Mesenchymal stem cell (in vitro differentiated cells and primary cell): ENCODE measurements around the gene TMEM94. TPM values are rescaled to one million over a fixed set of nuclear protein-coding genes. Genes with fewer than 3 reads are reported as not detected.

ENCODE experiments used
- DNase-seq: peaks from one replicate; pipeline ENCODE4 v3.0.0-alpha.2; 2013
- H2AFZ ChIP-seq: one replicate; pipeline ENCODE4 v1.6.1; 2013; ENCODE audit warnings: low read depth, mild to moderate bottlenecking, control low read depth, inconsistent platforms, low read length, moderate library complexity
- H2AK5ac ChIP-seq: 2 replicates; pipeline ENCODE4 v1.6.1; 2013; ENCODE audit warnings: low read length, moderate library complexity, mild to moderate bottlenecking, inconsistent platforms; ENCODE audit not compliant: severe bottlenecking
- H2BK120ac ChIP-seq: one replicate; pipeline ENCODE4 v1.6.1; 2013; ENCODE audit warnings: low read depth, mild to moderate bottlenecking, inconsistent platforms, low read length, moderate library complexity
- H2BK12ac ChIP-seq, 2 experiments: one replicate each; pipeline ENCODE4 v1.6.1; 2013; ENCODE audit warnings: inconsistent platforms in 2 of 2, low read length in 2 of 2, mild to moderate bottlenecking in 2 of 2, moderate library complexity in 2 of 2, control low read depth in 1 of 2
- H2BK15ac ChIP-seq: one replicate; pipeline ENCODE4 v1.6.1; 2013; ENCODE audit warnings: mild to moderate bottlenecking, low read depth, inconsistent platforms; ENCODE audit not compliant: poor library complexity, severe bottlenecking
- H2BK5ac ChIP-seq: 2 replicates; pipeline ENCODE4 v1.6.1; 2013; ENCODE audit warnings: low read depth, mild to moderate bottlenecking, low read length, control low read depth, inconsistent platforms; ENCODE audit not compliant: poor library complexity, severe bottlenecking
- H3K14ac ChIP-seq, 2 experiments: one replicate each; pipeline ENCODE4 v1.6.1; 2013; ENCODE audit warnings: inconsistent platforms in 2 of 2, low read length in 2 of 2, control low read depth in 1 of 2, mild to moderate bottlenecking in 1 of 2, moderate library complexity in 1 of 2
- H3K18ac ChIP-seq, 2 experiments: one replicate each; pipeline ENCODE4 v1.6.1; 2013; ENCODE audit warnings: inconsistent platforms in 2 of 2, low read length in 2 of 2, control low read depth in 1 of 2, low read depth in 1 of 2, mild to moderate bottlenecking in 1 of 2
- H3K23ac ChIP-seq, 2 experiments: one replicate each; pipeline ENCODE4 v1.6.1; 2013; ENCODE audit warnings: inconsistent platforms in 2 of 2, low read length in 2 of 2, mild to moderate bottlenecking in 2 of 2, moderate library complexity in 2 of 2, control low read depth in 1 of 2
- H3K27ac ChIP-seq: 2 replicates; pipeline ENCODE4 v1.5.1; 2013; ENCODE audit warnings: mild to moderate bottlenecking, moderate library complexity, low read length, control low read depth, inconsistent platforms; ENCODE audit not compliant: poor library complexity, severe bottlenecking
- H3K27me3 ChIP-seq, 2 experiments: 2 replicates each; pipeline versions ENCODE4 v1.6.1 to v1.7.0; 2013; ENCODE audit warnings: low read length in 2 of 2, mild to moderate bottlenecking in 2 of 2, moderate library complexity in 2 of 2, control low read depth in 1 of 2, inconsistent platforms in 1 of 2; ENCODE audit not compliant: control insufficient read depth in 1 of 2, insufficient read depth in 1 of 2
- H3K36me3 ChIP-seq, 2 experiments: 2 replicates each; pipeline versions ENCODE4 v1.6.1 to v1.7.0; 2013; ENCODE audit warnings: low read length in 2 of 2, control low read depth in 1 of 2, inconsistent platforms in 1 of 2, low read depth in 1 of 2, mild to moderate bottlenecking in 1 of 2; ENCODE audit not compliant: insufficient read depth in 2 of 2, control insufficient read depth in 1 of 2
- H3K4ac ChIP-seq, 2 experiments: one replicate each; pipeline ENCODE4 v1.6.1; 2013; ENCODE audit warnings: inconsistent platforms in 2 of 2, low read length in 2 of 2, mild to moderate bottlenecking in 2 of 2, moderate library complexity in 2 of 2, control low read depth in 1 of 2, low read depth in 1 of 2
- H3K4me1 ChIP-seq: 2 replicates; pipeline ENCODE4 v1.6.1; 2013; ENCODE audit warnings: low read depth, low read length, control low read depth; ENCODE audit not compliant: control insufficient read depth, insufficient read depth
- H3K4me2 ChIP-seq: 2 replicates; pipeline ENCODE4 v1.6.1; 2013; ENCODE audit warnings: low read length, mild to moderate bottlenecking, inconsistent platforms; ENCODE audit not compliant: poor library complexity, severe bottlenecking
- H3K4me3 ChIP-seq, 2 experiments: 2 replicates each; pipeline versions ENCODE4 v1.5.1 to v1.7.0; 2013; ENCODE audit warnings: low read length in 2 of 2, mild to moderate bottlenecking in 2 of 2, control low read depth in 1 of 2, low read depth in 1 of 2; ENCODE audit not compliant: insufficient read depth in 1 of 2
- H3K79me1 ChIP-seq: replicated peaks from 2 replicates; pipeline ENCODE4 v1.6.1; 2013; ENCODE audit warnings: mild to moderate bottlenecking, control low read depth, low read length, inconsistent platforms; ENCODE audit not compliant: poor library complexity, severe bottlenecking
- H3K9ac ChIP-seq: 2 replicates; pipeline ENCODE4 v1.7.0; 2013; ENCODE audit warnings: mild to moderate bottlenecking, low read length, moderate library complexity
- H3K9me3 ChIP-seq: 2 replicates; pipeline ENCODE4 v1.7.0; 2013; ENCODE audit warnings: mild to moderate bottlenecking, low read length; ENCODE audit not compliant: control insufficient read depth
- H4K8ac ChIP-seq: one replicate; pipeline ENCODE4 v1.6.1; 2013; ENCODE audit warnings: inconsistent platforms, mild to moderate bottlenecking, low read length, moderate library complexity
- H4K91ac ChIP-seq: one replicate; pipeline ENCODE4 v1.6.1; 2013; ENCODE audit warnings: mild to moderate bottlenecking, low read length, inconsistent platforms
- WGBS: methylation state at CpG from one replicate; pipeline ENCODE4 v1.1.7; 2013; ENCODE audit warnings: mixed read lengths; 5-methylcytosine and 5-hydroxymethylcytosine counted together
- polyA plus RNA-seq, 2 experiments: library from polyadenylated mRNA; stranded (reverse); fragments of 200-250 nt; gene quantifications; one replicate each; pipeline ENCODE4 v1.2.3, GENCODE V29; 2013

TMEM94 gene
- 38.5 TPM for polyA plus RNA-seq (2013, experiment 1 of 2)
- 37.2 TPM for polyA plus RNA-seq (2013, experiment 2 of 2)

DNA sequence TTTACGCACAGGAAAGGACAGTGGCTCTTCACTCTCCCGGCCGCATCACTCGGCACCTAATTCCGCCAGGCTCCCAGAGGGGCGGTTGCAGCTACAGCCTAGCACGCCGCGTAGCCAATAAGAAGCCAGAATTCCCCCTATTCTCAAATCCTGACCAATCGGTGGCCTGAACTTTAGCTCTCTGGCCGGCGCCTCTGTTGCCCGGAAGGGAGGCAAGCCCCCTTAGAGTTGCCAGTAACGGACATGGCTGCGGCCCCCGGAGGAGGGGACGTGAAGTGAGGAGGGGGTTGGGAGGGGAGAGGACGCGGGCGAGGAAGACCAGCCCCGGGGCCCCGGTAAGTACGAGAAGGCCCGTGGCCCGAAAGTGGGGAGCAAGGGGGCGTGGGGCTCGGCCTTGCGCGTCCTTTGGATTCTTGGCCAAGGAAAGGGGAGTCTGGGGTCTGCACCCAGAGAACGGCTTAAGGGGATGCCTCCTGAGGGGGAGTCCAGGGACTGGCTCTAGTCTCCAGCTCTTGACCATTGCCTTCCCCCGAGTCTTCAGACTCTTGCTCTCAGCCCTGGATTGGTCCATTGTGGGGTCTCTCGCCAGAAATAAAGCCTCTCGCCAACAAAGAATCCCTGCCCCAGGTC, at the start of gene TMEM94:
Gene TMEM94, plus strand, starts transcription at position 219 of the 630 bp plus-strand sequence. CDS start 15,271 bp downstream, outside the sequence.
- under 1% methylated on average over 30 of the region's 33 CpGs for WGBS

GRCh38 chr17:75407655-75408352, 48.6 kb upstream of the TMEM94 start:
- H3K4me2 ChIP-seq = no peak overlapping the region
- no peak overlapping the region for H3K4ac ChIP-seq
- no peaks in the 10 kb centered on the region for H3K79me1 ChIP-seq
- H3K27ac ChIP-seq = no peak overlapping the region
- H2BK12ac ChIP-seq = no peak overlapping the region
- H2BK5ac ChIP-seq = no peak overlapping the region
- no CpG with 5 or more reads among the region's 2 CpGs for WGBS
- peaks cover 8% of the 10 kb centered on the region in 2 experiments for H3K27me3 ChIP-seq
- H3K9me3 ChIP-seq = no peaks in the 10 kb centered on the region
- H2AFZ ChIP-seq = no peak overlapping the region
- H3K14ac ChIP-seq = no peak overlapping the region
- no peak overlapping the region for H3K23ac ChIP-seq
- no peak overlapping the region for H2BK120ac ChIP-seq
- H2AK5ac ChIP-seq = no peak overlapping the region
- H4K8ac ChIP-seq = no peak overlapping the region
- no peak overlapping the region for H3K4me3 ChIP-seq
- no peak for DNase-seq
- H2BK15ac ChIP-seq = no peak overlapping the region
- no peaks in the 10 kb centered on the region for H3K36me3 ChIP-seq
- no peak overlapping the region for H3K9ac ChIP-seq
- no peak overlapping the region for H4K91ac ChIP-seq
- H3K18ac ChIP-seq = no peak overlapping the region
- peaks cover 6% of the 10 kb centered on the region for H3K4me1 ChIP-seq

More for the DNA sequence above, at the start of gene TMEM94:
- Histone ChIP-seq H3K4me1 (peaks cover 7% of the 10 kb centered on the region), H3K36me3 (no peaks in the 10 kb centered on the region), H2AK5ac (peak within 1 kb of the TSS; percentile 64), H4K91ac (peak within 1 kb of the TSS; percentile 92), H2BK120ac (peak within 1 kb of the TSS; percentile 35), H3K9ac (peak within 1 kb of the TSS; percentile 99), H3K4me3 (peak within 1 kb of the TSS; percentile 77 to 96), H2BK5ac (peak within 1 kb of the TSS; percentile 85), H3K27ac (peak within 1 kb of the TSS; percentile 68), H3K9me3 (no peaks in the 10 kb centered on the region), H3K23ac (peak within 1 kb of the TSS in 1 of 2 experiments; percentile 81), H3K14ac (peak within 1 kb of the TSS; percentile 39 to 93), H2BK12ac (no peak within 1 kb of the TSS), H3K4ac (peak within 1 kb of the TSS; percentile 68 to 95), H4K8ac (peak within 1 kb of the TSS; percentile 99), H3K27me3 (no peaks in the 10 kb centered on the region), H3K4me2 (peak within 1 kb of the TSS; percentile 97), H3K79me1 (peaks cover 17% of the 10 kb centered on the region), H3K18ac (peak within 1 kb of the TSS; percentile 91 to 98), H2BK15ac (peak within 1 kb of the TSS; percentile 85), H2AFZ (peak within 1 kb of the TSS; percentile 90)
- peak; percentile 98 for DNase-seq

GRCh38 chr17:75410141-75410540, 46.3 kb upstream of the TMEM94 start:
- Histone ChIP-seq H3K9ac (no peak overlapping the region), H3K27ac (no peak overlapping the region), H4K91ac (no peak overlapping the region), H3K18ac (no peak overlapping the region), H4K8ac (no peak overlapping the region), H3K14ac (no peak overlapping the region), H3K4me2 (no peak overlapping the region), H2AK5ac (no peak overlapping the region), H3K23ac (no peak overlapping the region), H3K79me1 (no peaks in the 10 kb centered on the region), H2BK12ac (no peak overlapping the region), H2BK120ac (no peak overlapping the region), H3K36me3 (no peaks in the 10 kb centered on the region), H2BK5ac (no peak overlapping the region), H2AFZ (no peak overlapping the region), H3K4me1 (peaks cover 3% of the 10 kb centered on the region), H3K4me3 (no peak overlapping the region), H3K9me3 (no peaks in the 10 kb centered on the region), H3K4ac (no peak overlapping the region), H2BK15ac (no peak overlapping the region), H3K27me3 (peaks cover 18 to 24% of the 10 kb centered on the region in 2 experiments)
- 95% methylated on average over 4 of the region's 4 CpGs for WGBS
- DNase-seq = no peak

- no peak overlapping the region for H2AFZ ChIP-seq
- H2AK5ac ChIP-seq = no peak overlapping the region
- 92% methylated on average over 3 of the region's 5 CpGs for WGBS
- no peak overlapping the region for H4K8ac ChIP-seq
- no peak overlapping the region for H3K27ac ChIP-seq
- no peak overlapping the region for H3K4ac ChIP-seq
- H3K4me2 ChIP-seq = no peak overlapping the region
- H3K9me3 ChIP-seq = no peaks in the 10 kb centered on the region
- H3K23ac ChIP-seq = peak overlapping the region in 1 of 2 experiments; percentile 16
- no peak overlapping the region for H2BK120ac ChIP-seq
- H3K79me1 ChIP-seq = no peaks in the 10 kb centered on the region
- H3K27me3 ChIP-seq = peaks cover 18 to 31% of the 10 kb centered on the region in 2 experiments
- H3K36me3 ChIP-seq = no peaks in the 10 kb centered on the region
- H3K4me1 ChIP-seq = no peaks in the 10 kb centered on the region
- peak overlapping the region; percentile 61 for H3K9ac ChIP-seq
- H3K14ac ChIP-seq = no peak overlapping the region
- H2BK15ac ChIP-seq = no peak overlapping the region
- peak overlapping the region in 1 of 2 experiments; percentile 64 for H2BK12ac ChIP-seq
- no peak overlapping the region for H3K18ac ChIP-seq
- no peak for DNase-seq
- no peak overlapping the region for H3K4me3 ChIP-seq
- no peak overlapping the region for H2BK5ac ChIP-seq
- no peak overlapping the region for H4K91ac ChIP-seq
Observed at GRCh38 chr17:75411328-75412067, 44.9 kb upstream of the TMEM94 start.
